H1 (cell line): ENCODE results near the gene KLRK1. TPM values are rescaled to one million over a fixed set of nuclear protein-coding genes. Genes with fewer than 3 reads are reported as not detected.
"Not testable (repeated sequence)": the region's sequence is repeated elsewhere in the genome, so short reads cannot be mapped to it uniquely, and the experiment has no call there.

Experiments
- CTCF ChIA-PET: fragments of 300-600 bp; sonication (Branson Sonifier 250); formaldehyde crosslinking; loops from one replicate; lab custom pipeline; 2021; ENCODE audit not compliant: partially characterized antibody; lab: Charles Lee
- POLR2A ChIA-PET: fragments of 300-600 bp; sonication (Branson Sonifier 250); formaldehyde crosslinking; loops from one replicate; lab custom pipeline; 2021; ENCODE audit warnings: inconsistent platforms; ENCODE audit not compliant: partially characterized antibody; lab: Charles Lee
- DNase-seq, 2 experiments: peaks; one replicate each; pipeline versions ENCODE4 v3.0.0 to v3.0.0-alpha.2; 2010 to 2022; ENCODE audit warnings: low spot score in 2 of 2, low read depth in 1 of 2, mixed read lengths in 1 of 2
- FAIRE-seq: peaks from 2 replicates; lab custom pipeline; 2011; peaks lifted over from hg19 to GRCh38; lab: Jason Lieb, UNC
- H2AFZ ChIP-seq: 2 replicates; pipeline ENCODE4 v1.8.1; 2012; ENCODE audit warnings: low read length, inconsistent platforms
- H2AK5ac ChIP-seq: 2 replicates; pipeline ENCODE4 v1.6.1; 2013; ENCODE audit warnings: low read depth, low read length
- H2BK120ac ChIP-seq: replicated peaks from 2 replicates; pipeline ENCODE3; 2013; ENCODE audit warnings: low read depth, low read length, inconsistent platforms
- H2BK12ac ChIP-seq: 2 replicates; pipeline ENCODE4 v1.6.1; 2013; ENCODE audit warnings: low read depth, low read length
- H2BK15ac ChIP-seq: 2 replicates; pipeline ENCODE4 v1.6.1; 2013; ENCODE audit warnings: low read length
- H2BK20ac ChIP-seq: 2 replicates; pipeline ENCODE4 v1.6.1; 2013; ENCODE audit warnings: low read length
- H2BK5ac ChIP-seq: 2 replicates; pipeline ENCODE4 v1.6.1; 2013; ENCODE audit warnings: low read depth, low read length
- H3K14ac ChIP-seq: 2 replicates; pipeline ENCODE4 v1.6.1; 2013; ENCODE audit warnings: inconsistent platforms; ENCODE audit not compliant: insufficient read length
- H3K18ac ChIP-seq: 2 replicates; pipeline ENCODE4 v1.6.1; 2013; ENCODE audit warnings: low read length; ENCODE audit errors: extremely low read depth
- H3K23ac ChIP-seq: 2 replicates; pipeline ENCODE4 v1.6.1; 2013; ENCODE audit warnings: inconsistent platforms; ENCODE audit not compliant: insufficient read length
- H3K23me2 ChIP-seq: 2 replicates; pipeline ENCODE4 v1.6.1; 2013; ENCODE audit warnings: low read depth, low read length
- H3K27ac ChIP-seq: 2 replicates; pipeline ENCODE4 v1.6.1; 2011; ENCODE audit warnings: low read depth, low read length, inconsistent platforms
- H3K27me3 ChIP-seq, 4 experiments: replicated peaks in 1 of 4; 1 replicate in 1 of 4; 2 replicates in 3 of 4; pipeline versions ENCODE4 v1.6.1 to v1.8.1; 2011 to 2013; ENCODE audit warnings: low read length in 3 of 4, mild to moderate bottlenecking in 3 of 4, inconsistent platforms in 2 of 4, mixed read lengths in 2 of 4, moderate library complexity in 1 of 4; ENCODE audit not compliant: control insufficient read depth in 3 of 4, insufficient read depth in 3 of 4; ENCODE audit errors: extremely low read depth in 1 of 4
- H3K36me3 ChIP-seq, 4 experiments: 2 replicates each; pipeline versions ENCODE4 v1.6.1 to v1.8.1; 2011 to 2013; ENCODE audit warnings: mild to moderate bottlenecking in 4 of 4, low read length in 3 of 4, moderate library complexity in 2 of 4, control low read depth in 1 of 4, inconsistent platforms in 1 of 4; ENCODE audit not compliant: insufficient read depth in 4 of 4, control insufficient read depth in 2 of 4
- H3K4ac ChIP-seq: replicated peaks from 2 replicates; pipeline ENCODE3; 2013; ENCODE audit warnings: low read length, low read depth, mixed read lengths, inconsistent platforms; ENCODE audit not compliant: insufficient read length
- H3K4me1 ChIP-seq, 4 experiments: replicated peaks in 1 of 4; 1 replicate in 1 of 4; 2 replicates in 3 of 4; pipeline versions ENCODE4 v1.6.1 to v1.8.1; 2011 to 2013; ENCODE audit warnings: low read length in 3 of 4, inconsistent platforms in 2 of 4, mixed read lengths in 1 of 4; ENCODE audit not compliant: insufficient read depth in 4 of 4, control insufficient read depth in 3 of 4
- H3K4me2 ChIP-seq, 2 experiments: 2 replicates each; pipeline versions ENCODE4 v1.6.1 to v1.8.1; 2011 to 2013; ENCODE audit warnings: low read depth in 2 of 2, low read length in 2 of 2, control low read depth in 1 of 2, inconsistent platforms in 1 of 2, mild to moderate bottlenecking in 1 of 2; ENCODE audit not compliant: insufficient read depth in 1 of 2
- H3K4me3 ChIP-seq, 4 experiments: fragments of 200-600, 300-600 bp in 1 of 4; sonication (generic), shearing (Covaris generic), sonication (Bioruptor Twin) in 1 of 4; 2 replicates each; pipeline versions ENCODE4 v1.5.1 to v1.8.1; 2011 to 2016; ENCODE audit warnings: low read length in 4 of 4, low read depth in 3 of 4, control low read depth in 2 of 4, inconsistent platforms in 2 of 4, mild to moderate bottlenecking in 2 of 4, mixed read lengths in 1 of 4, moderate library complexity in 1 of 4; ENCODE audit not compliant: insufficient read depth in 2 of 4; ENCODE audit errors: extremely low read depth in 1 of 4
- H3K56ac ChIP-seq: replicated peaks from 2 replicates; pipeline ENCODE3; 2013; ENCODE audit warnings: low read depth, mild to moderate bottlenecking, mixed read lengths, low read length, inconsistent platforms; ENCODE audit not compliant: insufficient read length
- H3K79me1 ChIP-seq: 2 replicates; pipeline ENCODE4 v1.6.1; 2013; ENCODE audit warnings: low read depth, low read length, control low read depth
- H3K79me2 ChIP-seq, 2 experiments: 2 replicates each; pipeline versions ENCODE4 v1.6.1 to v1.8.1; 2012 to 2013; ENCODE audit warnings: low read length in 2 of 2, mild to moderate bottlenecking in 2 of 2, inconsistent platforms in 1 of 2; ENCODE audit not compliant: insufficient read depth in 2 of 2, control insufficient read depth in 1 of 2
- H3K9ac ChIP-seq, 4 experiments: replicated peaks in 1 of 4; 1 replicate in 1 of 4; 2 replicates in 3 of 4; pipeline versions ENCODE4 v1.6.1 to v1.8.1; 2011 to 2013; ENCODE audit warnings: low read depth in 3 of 4, low read length in 3 of 4, control low read depth in 2 of 4, mild to moderate bottlenecking in 2 of 4, moderate library complexity in 2 of 4, inconsistent platforms in 1 of 4; ENCODE audit errors: extremely low read depth in 1 of 4
- H3K9me3 ChIP-seq, 2 experiments: 2 replicates each; pipeline versions ENCODE4 v1.6.1 to v1.8.1; 2012 to 2013; ENCODE audit warnings: mild to moderate bottlenecking in 2 of 2, moderate library complexity in 2 of 2, control low read depth in 1 of 2, inconsistent platforms in 1 of 2, low read depth in 1 of 2, low read length in 1 of 2, mixed read lengths in 1 of 2; ENCODE audit not compliant: insufficient read depth in 2 of 2
- H4K20me1 ChIP-seq, 2 experiments: replicated peaks in 1 of 2; 2 replicates each; pipeline versions ENCODE3 to v1.8.1; 2011 to 2013; ENCODE audit warnings: inconsistent platforms in 2 of 2, low read length in 2 of 2, mild to moderate bottlenecking in 1 of 2; ENCODE audit not compliant: insufficient read depth in 2 of 2, control insufficient read depth in 1 of 2
- H4K5ac ChIP-seq: 2 replicates; pipeline ENCODE4 v1.6.1; 2013; ENCODE audit warnings: low read length, low read depth, mixed read lengths, inconsistent platforms; ENCODE audit not compliant: insufficient read length
- H4K8ac ChIP-seq: 2 replicates; pipeline ENCODE4 v1.8.0; 2013; ENCODE audit warnings: mild to moderate bottlenecking, moderate library complexity, low read length, inconsistent platforms; ENCODE audit not compliant: insufficient read depth; ENCODE audit errors: extremely low read depth
- H4K91ac ChIP-seq: replicated peaks from 2 replicates; pipeline ENCODE3; 2013; ENCODE audit warnings: low read length, mixed read lengths, inconsistent platforms; ENCODE audit not compliant: insufficient read length
- WGBS, 2 experiments: shearing (Covaris generic) in 1 of 2; methylation state at CpG; one replicate each; pipeline versions ENCODE4 v1.1.6 to v1.1.7; 2013 to 2015; ENCODE audit warnings: low lambda C conversion rate in 2 of 2, mixed read lengths in 2 of 2, inconsistent platforms in 1 of 2, low coverage in 1 of 2, missing lambda C conversion rate in 1 of 2; ENCODE audit not compliant: insufficient replicate concordance in 2 of 2, insufficient coverage in 1 of 2, insufficient read length in 1 of 2; ENCODE audit errors: extremely low coverage in 1 of 2, missing lambda C conversion rate in 1 of 2; 5-methylcytosine and 5-hydroxymethylcytosine counted together
- polyA plus RNA-seq, 7 experiments: library from polyadenylated mRNA; depleted of rRNA in 3 of 7; stranded (reverse) in 5 of 7; unstranded in 2 of 7; fragments of >200 nt in 5 of 7; fragments of 200-250 nt in 2 of 7; gene quantifications; 1 replicate in 5 of 7; 2 replicates in 1 of 7; 4 replicates in 1 of 7; pipeline versions ENCODE4 v1.2.1 to v1.2.3, GENCODE V29; 2011 to 2013; ENCODE audit warnings: missing spikeins in 2 of 7, mixed read lengths in 2 of 7
- total RNA-seq: library from RNA; stranded (reverse); fragmentation: NEBNext Ultra II Directional; extraction: Animal tissue kit (Norgen Biotek cat#: 25700); gene quantifications from 2 replicates; pipeline ENCODE4 v1.2.1, GENCODE V29; 2021

Gene KLRK1
- total and polyA plus RNA-seq, 2 of the 8 experiments (the other 6 are each of a cell fraction or from before 2014, with no cell fraction given): not detected

DNA sequence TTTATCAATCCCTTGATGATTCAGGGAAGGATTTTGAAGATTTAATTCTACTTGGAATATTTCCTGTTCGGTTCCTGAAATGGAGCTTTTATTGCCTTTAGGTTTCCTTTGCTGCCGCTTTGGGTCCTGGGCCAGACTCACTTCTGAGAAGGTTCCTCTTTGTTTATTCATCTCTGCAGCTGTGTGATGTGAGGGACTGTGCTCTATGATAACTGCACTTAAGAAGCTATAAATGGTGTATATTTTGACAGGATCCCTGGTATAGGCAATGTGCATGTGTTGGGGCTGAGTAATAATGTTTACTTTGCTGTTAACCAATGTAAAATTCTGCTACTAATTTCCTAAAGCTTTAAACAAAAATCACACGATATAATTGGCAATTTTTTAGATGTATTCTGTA, 46.0 kb upstream of the KLRK1 start, which contains the start of gene KLRC2:
TSS of gene KLRC2 (minus strand) at position 195 of the 400 bp plus-strand sequence. CDS start at position 171, 24 bp downstream.
- H2BK15ac ChIP-seq, DNase-seq, H3K79me2 ChIP-seq, H3K23ac ChIP-seq, CTCF ChIA-PET, H3K36me3 ChIP-seq, H3K18ac ChIP-seq, H2BK12ac ChIP-seq, H4K8ac ChIP-seq, H2AFZ ChIP-seq, H3K4me1 ChIP-seq, H3K27me3 ChIP-seq, H4K91ac ChIP-seq, H3K27ac ChIP-seq, H3K79me1 ChIP-seq, H4K20me1 ChIP-seq, H2BK120ac ChIP-seq, H3K4ac ChIP-seq, H3K9ac ChIP-seq, H3K9me3 ChIP-seq, FAIRE-seq, H2AK5ac ChIP-seq, H3K4me2 ChIP-seq, POLR2A ChIA-PET, H3K56ac ChIP-seq, H3K23me2 ChIP-seq, H4K5ac ChIP-seq, H3K14ac ChIP-seq, H3K4me3 ChIP-seq, H2BK20ac ChIP-seq, H2BK5ac ChIP-seq: not testable (repeated sequence)
- 62% methylated on average over 3 of the region's 3 CpGs; no CpG with 5 or more reads in 1 of the 2 experiments for WGBS, 2 experiments

DNA sequence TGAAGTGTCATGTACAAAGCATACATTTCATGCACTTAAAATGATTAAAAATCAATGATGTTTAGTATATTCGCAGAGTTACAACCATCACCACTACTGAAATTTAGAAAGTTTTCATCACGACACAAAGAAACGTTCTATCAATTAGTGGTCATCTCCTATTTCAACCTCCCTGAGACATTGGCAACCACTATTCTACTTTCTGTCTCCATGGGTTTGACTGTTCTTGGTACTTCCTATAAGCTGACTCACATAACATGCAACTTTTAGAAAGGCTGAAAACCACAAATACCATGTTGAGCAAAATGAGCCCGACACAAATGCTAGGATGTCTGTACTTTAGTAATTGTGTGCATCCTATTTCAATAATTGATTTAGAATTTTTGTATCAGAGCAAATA, 40.8 kb upstream of the KLRK1 start:
- H3K14ac ChIP-seq, H2AK5ac ChIP-seq, H2BK5ac ChIP-seq, H3K4me1 ChIP-seq, H3K23ac ChIP-seq, H2AFZ ChIP-seq, H4K91ac ChIP-seq, H3K56ac ChIP-seq, H3K18ac ChIP-seq, H3K79me2 ChIP-seq, H3K9me3 ChIP-seq, H4K20me1 ChIP-seq, H3K27ac ChIP-seq, DNase-seq, H3K4ac ChIP-seq, H4K5ac ChIP-seq, H2BK120ac ChIP-seq, H3K27me3 ChIP-seq, H3K23me2 ChIP-seq, H3K36me3 ChIP-seq, H2BK12ac ChIP-seq, H4K8ac ChIP-seq, H3K79me1 ChIP-seq, H2BK15ac ChIP-seq, H3K4me3 ChIP-seq, H2BK20ac ChIP-seq, CTCF ChIA-PET, POLR2A ChIA-PET, H3K4me2 ChIP-seq, H3K9ac ChIP-seq: not testable (repeated sequence)
- 77% methylated on average over 4 of the region's 4 CpGs; no CpG with 5 or more reads in 1 of the 2 experiments for WGBS, 2 experiments
- peak; percentile 55 for FAIRE-seq
